GM12878 (cell line): Measurements from ENCODE around the gene TKT. TPM values are rescaled to one million over a fixed set of nuclear protein-coding genes. Genes with fewer than 3 reads are reported as not detected.

Source experiments
- ATAC-seq: fragments of 200-7000 bp; cut with Tn5 transposase; 3 replicates; pipeline ENCODE4 v1.9.1; 2020; ENCODE audit warnings: mild to moderate bottlenecking, moderate library complexity
- BruUV-seq: library from RNA; stranded (reverse); fragments of 400-500 nt; replicated peaks from 2 replicates; lab custom pipeline; 2021; lab: Mats Ljungman, UMichigan
- CTCF ChIA-PET: fragments of 300-600 bp; sonication (Branson Sonifier 250); formaldehyde crosslinking; extraction: SDS; loops from one replicate; lab custom pipeline; 2021; ENCODE audit warnings: inconsistent platforms; lab: Yijun Ruan, JAX
- POLR2A ChIA-PET: fragments of 350-600 bp; formaldehyde crosslinking; extraction: SDS; loops from one replicate; lab custom pipeline; 2021; ENCODE audit warnings: inconsistent platforms; lab: Charles Lee
- RAD21 ChIA-PET: fragments of 300-600 bp; sonication (Branson Sonifier 250); formaldehyde crosslinking; loops from one replicate; lab custom pipeline; 2023; ENCODE audit warnings: antibody characterized with exemption; ENCODE audit not compliant: unreplicated experiment; lab: Charles Lee
- SMC1A ChIA-PET: fragments of 300-600 bp; sonication (Branson Sonifier 250); formaldehyde crosslinking; loops from one replicate; lab custom pipeline; 2023; ENCODE audit not compliant: unreplicated experiment, uncharacterized antibody; lab: Charles Lee
- DNase-seq: peaks from one replicate; pipeline ENCODE4 v3.0.0-alpha.2; 2011; ENCODE audit warnings: low read depth, low spot score
- FAIRE-seq: peaks from 3 replicates; lab custom pipeline; 2011; peaks lifted over from hg19 to GRCh38; lab: Jason Lieb, UNC
- H2AFZ ChIP-seq: 2 replicates; pipeline ENCODE4 v1.6.0; 2011; ENCODE audit warnings: low read depth, low read length, control low read depth; ENCODE audit not compliant: control insufficient read depth
- H3K27ac ChIP-seq: 2 replicates; pipeline ENCODE4 v1.5.1; 2011; ENCODE audit warnings: control low read depth; ENCODE audit not compliant: control insufficient read depth, insufficient read depth
- H3K27me3 ChIP-seq, 2 experiments: replicated peaks in 1 of 2; 2 replicates each; pipeline versions ENCODE4 v1.6.0 to v1.6.1; 2011; ENCODE audit warnings: low read length in 1 of 2; ENCODE audit not compliant: control insufficient read depth in 2 of 2, insufficient read depth in 2 of 2
- H3K36me3 ChIP-seq, 2 experiments: 2 replicates each; pipeline ENCODE4 v1.5.1; 2011; ENCODE audit warnings: low read length in 1 of 2; ENCODE audit not compliant: control insufficient read depth in 2 of 2, insufficient read depth in 2 of 2
- H3K4me1 ChIP-seq: 2 replicates; pipeline ENCODE4 v1.6.1; 2011; ENCODE audit warnings: mild to moderate bottlenecking, low read length, moderate library complexity, mixed read lengths; ENCODE audit not compliant: control insufficient read depth, insufficient read depth
- H3K4me2 ChIP-seq: 2 replicates; pipeline ENCODE4 v1.6.0; 2011; ENCODE audit warnings: control low read depth; ENCODE audit not compliant: control insufficient read depth, insufficient read depth
- H3K4me3 ChIP-seq: fragments of 200-600 bp; sonication (generic); 2 replicates; pipeline ENCODE4 v1.5.1; 2016
- H3K79me2 ChIP-seq: 2 replicates; pipeline ENCODE4 v1.6.0; 2011; ENCODE audit warnings: low read length; ENCODE audit not compliant: control insufficient read depth, insufficient read depth
- H3K9ac ChIP-seq: 2 replicates; pipeline ENCODE4 v1.8.0; 2011; ENCODE audit warnings: low read length, control low read depth, mixed read lengths; ENCODE audit not compliant: control insufficient read depth, insufficient read depth
- H3K9me3 ChIP-seq: replicated peaks from 3 replicates; pipeline ENCODE4 v1.5.1; 2011; ENCODE audit warnings: mild to moderate bottlenecking, low read length; ENCODE audit not compliant: control insufficient read depth, insufficient read depth
- H4K20me1 ChIP-seq: 2 replicates; pipeline ENCODE4 v1.6.0; 2011; ENCODE audit not compliant: control insufficient read depth, insufficient read depth
- CEBPB ChIP-seq, 2 experiments: fragments of 150-350 bp in 1 of 2; IDR thresholded peaks; 2 replicates each; pipeline ENCODE4 v1.6.1; 2012 to 2014; ENCODE audit warnings: low read depth in 2 of 2, low read length in 2 of 2, borderline replicate concordance in 1 of 2, inconsistent platforms in 1 of 2
- EED ChIP-seq: sonication (generic); IDR thresholded peaks from 2 replicates; pipeline ENCODE4 v1.6.1; 2016; ENCODE audit warnings: antibody characterized with exemption, low read depth
- MTA3 ChIP-seq: IDR thresholded peaks from 2 replicates; pipeline ENCODE4 v1.6.1; 2012; ENCODE audit warnings: low read length, inconsistent platforms, borderline replicate concordance
- RELA ChIP-seq: fragments of 450-650 bp; IDR thresholded peaks from 2 replicates; pipeline ENCODE4 v1.8.0; 2014; ENCODE audit warnings: borderline replicate concordance; ENCODE audit not compliant: partially characterized antibody
- SP1 ChIP-seq: IDR thresholded peaks from one replicate; pipeline ENCODE4 v1.6.1; 2011; ENCODE audit warnings: low read depth, low read length
- STAT1 ChIP-seq: fragments of 450-650 bp; conservative IDR thresholded peaks from 2 replicates; pipeline ENCODE4 v1.6.1; 2014; ENCODE audit warnings: antibody characterized with exemption, mild to moderate bottlenecking
- WGBS: methylation state at CpG from one replicate; pipeline ENCODE4 v1.1.6; 2016; ENCODE audit warnings: low lambda C conversion rate; ENCODE audit not compliant: insufficient replicate concordance, insufficient coverage; ENCODE audit errors: missing lambda C conversion rate; 5-methylcytosine and 5-hydroxymethylcytosine counted together
- in situ Hi-C: fragments of 300-500 bp; cut with MboI; formaldehyde crosslinking; loops from 9 replicates; pipeline ENCODE4 v1.14.3; 2018; ENCODE audit warnings: mixed read lengths
- intact Hi-C: fragments of 100-400 bp; cut with micrococcal nuclease; formaldehyde crosslinking; loops from one replicate; pipeline ENCODE4 v1.14.2; 2022; ENCODE audit not compliant: unreplicated experiment
- polyA plus RNA-seq, 11 experiments: library from polyadenylated mRNA; depleted of rRNA in 4 of 11; unstranded in 6 of 11; stranded (reverse) in 5 of 11; fragments of >200 nt; fragmentation: Nextera tagmentation in 4 of 11; fragmentation: Illumina TruSeq in 1 of 11; extraction: Ambion mirVana in 4 of 11; extraction: Trizol in 1 of 11; gene quantifications; 1 replicate in 1 of 11; 2 replicates in 10 of 11; pipeline versions ENCODE4 v1.2.1 to v1.2.3, GENCODE V29; 2011 to 2016; ENCODE audit warnings: inconsistent platforms in 2 of 11, missing spikeins in 2 of 11, low read depth in 1 of 11
- total RNA-seq, 4 experiments: library from RNA; depleted of rRNA in 3 of 4; stranded (reverse); fragments of >200 nt in 3 of 4; fragmentation: Illumina TruSeq in 1 of 4; extraction: Trizol in 1 of 4; gene quantifications; 2 replicates each; pipeline versions ENCODE4 v1.2.1 to v1.2.3, GENCODE V29; 2013 to 2021
- TF ChIP-seq, protein P1 (sequence below): fragments of 450-650 bp; conservative IDR thresholded peaks from 2 replicates; pipeline ENCODE4 v1.6.1; 2017; ENCODE audit warnings: mild to moderate bottlenecking, moderate library complexity
- TF ChIP-seq, protein P2 (sequence below): IDR thresholded peaks from 2 replicates; pipeline ENCODE4 v1.6.1; 2012; ENCODE audit warnings: low read length, inconsistent platforms
- TF ChIP-seq, protein P3 (sequence below): fragments of 450-650 bp; IDR thresholded peaks from 2 replicates; pipeline ENCODE4 v1.6.1; 2016; ENCODE audit warnings: mild to moderate bottlenecking
- TF ChIP-seq, protein P4 (sequence below): fragments of 150-350 bp; IDR thresholded peaks from 2 replicates; pipeline ENCODE4 v1.6.1; 2014; ENCODE audit warnings: mild to moderate bottlenecking, low read depth, low read length
- TF ChIP-seq, protein P5 (sequence below): IDR thresholded peaks from 2 replicates; pipeline ENCODE4 v1.6.1; 2012; ENCODE audit warnings: mild to moderate bottlenecking, low read depth, low read length

TKT gene
- total and polyA plus RNA-seq, 10 of the 15 experiments (the other 5 are each of a cell fraction or from before 2014, with no cell fraction given): 56.4 to 385 (median 143) TPM

DNA sequence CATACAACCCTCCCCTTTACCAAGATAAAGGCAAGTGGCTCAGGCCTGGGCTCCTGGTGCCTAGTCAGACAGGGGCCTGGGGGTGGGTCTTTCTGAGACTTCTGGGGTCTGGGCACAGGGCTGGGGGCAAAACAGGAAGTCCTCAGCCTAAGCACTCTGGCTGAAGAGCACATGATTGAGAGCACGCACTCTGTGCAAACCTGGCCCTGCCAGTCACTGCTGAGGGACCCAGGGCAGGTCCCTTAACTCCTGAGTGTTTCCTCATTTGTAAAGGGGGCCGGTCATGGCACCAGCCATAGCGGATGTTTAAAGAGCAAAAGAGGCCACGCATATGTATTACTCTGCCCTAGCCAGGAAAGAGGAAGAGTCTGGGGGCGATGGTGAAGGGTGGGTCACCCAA is 16.0 kb downstream of the TKT start (continued):
- TF ChIP-seq, protein P1, sequence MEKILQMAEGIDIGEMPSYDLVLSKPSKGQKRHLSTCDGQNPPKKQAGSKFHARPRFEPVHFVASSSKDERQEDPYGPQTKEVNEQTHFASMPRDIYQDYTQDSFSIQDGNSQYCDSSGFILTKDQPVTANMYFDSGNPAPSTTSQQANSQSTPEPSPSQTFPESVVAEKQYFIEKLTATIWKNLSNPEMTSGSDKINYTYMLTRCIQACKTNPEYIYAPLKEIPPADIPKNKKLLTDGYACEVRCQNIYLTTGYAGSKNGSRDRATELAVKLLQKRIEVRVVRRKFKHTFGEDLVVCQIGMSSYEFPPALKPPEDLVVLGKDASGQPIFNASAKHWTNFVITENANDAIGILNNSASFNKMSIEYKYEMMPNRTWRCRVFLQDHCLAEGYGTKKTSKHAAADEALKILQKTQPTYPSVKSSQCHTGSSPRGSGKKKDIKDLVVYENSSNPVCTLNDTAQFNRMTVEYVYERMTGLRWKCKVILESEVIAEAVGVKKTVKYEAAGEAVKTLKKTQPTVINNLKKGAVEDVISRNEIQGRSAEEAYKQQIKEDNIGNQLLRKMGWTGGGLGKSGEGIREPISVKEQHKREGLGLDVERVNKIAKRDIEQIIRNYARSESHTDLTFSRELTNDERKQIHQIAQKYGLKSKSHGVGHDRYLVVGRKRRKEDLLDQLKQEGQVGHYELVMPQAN: no peak
- no peak for TF ChIP-seq MTA3

DNA sequence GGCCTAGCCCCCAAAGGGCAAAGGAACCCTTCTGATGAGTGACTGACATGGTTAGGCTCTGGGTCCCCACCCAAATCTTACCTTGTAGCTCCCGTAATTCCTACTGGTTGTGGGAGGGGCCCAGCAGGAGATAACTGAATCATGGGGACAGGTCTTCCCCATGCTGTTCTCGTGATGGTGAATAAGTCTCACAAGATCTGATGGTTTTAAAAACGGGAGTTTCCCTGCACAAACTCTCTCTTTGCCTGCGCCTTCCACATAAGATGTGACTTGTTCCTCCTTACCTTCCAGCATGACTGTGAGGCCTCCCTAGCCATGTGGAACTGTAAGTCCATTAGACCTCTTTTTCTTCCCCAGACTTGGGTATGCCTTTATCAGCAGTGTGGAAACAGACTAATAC is 16.9 kb downstream of the TKT start:
- H4K20me1 ChIP-seq: no peaks in the 10 kb centered on the region
- in situ Hi-C loops: no loop called here
- no peak overlapping the region for H3K4me2 ChIP-seq
- no peak overlapping the region for H3K9ac ChIP-seq
- peaks cover 13% of the 10 kb centered on the region for H3K79me2 ChIP-seq
- RAD21 ChIA-PET: no interaction called here
- no peak overlapping the region for H2AFZ ChIP-seq
- CTCF ChIA-PET: no interaction called here
- H3K4me1 ChIP-seq: no peaks in the 10 kb centered on the region
- BruUV-seq: no TSS peak
- intact Hi-C loops: no loop called here
- peaks cover 23 to 62% of the 10 kb centered on the region in 2 experiments for H3K36me3 ChIP-seq
- WGBS: 72% methylated on average over 4 of the region's 4 CpGs
- H3K27ac ChIP-seq: no peak overlapping the region
- no peak overlapping the region for H3K4me3 ChIP-seq
- no peaks in the 10 kb centered on the region for H3K9me3 ChIP-seq
- FAIRE-seq (no peak), DNase-seq (no peak), ATAC-seq (no peak)
- SMC1A ChIA-PET: interaction anchor here (1.0 kb wide), 1 partner anchor 20 kb away, joined by 3 read pairs; no protein-coding TSS in a partner anchor
- POLR2A ChIA-PET: no interaction called here
- no peaks in the 10 kb centered on the region for H3K27me3 ChIP-seq
- TF ChIP-seq SP1: no peak
- TF ChIP-seq, protein P2, sequence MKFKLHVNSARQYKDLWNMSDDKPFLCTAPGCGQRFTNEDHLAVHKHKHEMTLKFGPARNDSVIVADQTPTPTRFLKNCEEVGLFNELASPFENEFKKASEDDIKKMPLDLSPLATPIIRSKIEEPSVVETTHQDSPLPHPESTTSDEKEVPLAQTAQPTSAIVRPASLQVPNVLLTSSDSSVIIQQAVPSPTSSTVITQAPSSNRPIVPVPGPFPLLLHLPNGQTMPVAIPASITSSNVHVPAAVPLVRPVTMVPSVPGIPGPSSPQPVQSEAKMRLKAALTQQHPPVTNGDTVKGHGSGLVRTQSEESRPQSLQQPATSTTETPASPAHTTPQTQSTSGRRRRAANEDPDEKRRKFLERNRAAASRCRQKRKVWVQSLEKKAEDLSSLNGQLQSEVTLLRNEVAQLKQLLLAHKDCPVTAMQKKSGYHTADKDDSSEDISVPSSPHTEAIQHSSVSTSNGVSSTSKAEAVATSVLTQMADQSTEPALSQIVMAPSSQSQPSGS: no peak
- TF ChIP-seq RELA: no peak
- TF ChIP-seq, protein P3, sequence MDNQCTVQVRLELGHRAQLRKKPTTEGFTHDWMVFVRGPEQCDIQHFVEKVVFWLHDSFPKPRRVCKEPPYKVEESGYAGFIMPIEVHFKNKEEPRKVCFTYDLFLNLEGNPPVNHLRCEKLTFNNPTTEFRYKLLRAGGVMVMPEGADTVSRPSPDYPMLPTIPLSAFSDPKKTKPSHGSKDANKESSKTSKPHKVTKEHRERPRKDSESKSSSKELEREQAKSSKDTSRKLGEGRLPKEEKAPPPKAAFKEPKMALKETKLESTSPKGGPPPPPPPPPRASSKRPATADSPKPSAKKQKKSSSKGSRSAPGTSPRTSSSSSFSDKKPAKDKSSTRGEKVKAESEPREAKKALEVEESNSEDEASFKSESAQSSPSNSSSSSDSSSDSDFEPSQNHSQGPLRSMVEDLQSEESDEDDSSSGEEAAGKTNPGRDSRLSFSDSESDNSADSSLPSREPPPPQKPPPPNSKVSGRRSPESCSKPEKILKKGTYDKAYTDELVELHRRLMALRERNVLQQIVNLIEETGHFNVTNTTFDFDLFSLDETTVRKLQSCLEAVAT: no peak
- TF ChIP-seq EED: no peak
- TF ChIP-seq, protein P4, sequence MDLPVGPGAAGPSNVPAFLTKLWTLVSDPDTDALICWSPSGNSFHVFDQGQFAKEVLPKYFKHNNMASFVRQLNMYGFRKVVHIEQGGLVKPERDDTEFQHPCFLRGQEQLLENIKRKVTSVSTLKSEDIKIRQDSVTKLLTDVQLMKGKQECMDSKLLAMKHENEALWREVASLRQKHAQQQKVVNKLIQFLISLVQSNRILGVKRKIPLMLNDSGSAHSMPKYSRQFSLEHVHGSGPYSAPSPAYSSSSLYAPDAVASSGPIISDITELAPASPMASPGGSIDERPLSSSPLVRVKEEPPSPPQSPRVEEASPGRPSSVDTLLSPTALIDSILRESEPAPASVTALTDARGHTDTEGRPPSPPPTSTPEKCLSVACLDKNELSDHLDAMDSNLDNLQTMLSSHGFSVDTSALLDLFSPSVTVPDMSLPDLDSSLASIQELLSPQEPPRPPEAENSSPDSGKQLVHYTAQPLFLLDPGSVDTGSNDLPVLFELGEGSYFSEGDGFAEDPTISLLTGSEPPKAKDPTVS: no peak
- TF ChIP-seq, protein P5, sequence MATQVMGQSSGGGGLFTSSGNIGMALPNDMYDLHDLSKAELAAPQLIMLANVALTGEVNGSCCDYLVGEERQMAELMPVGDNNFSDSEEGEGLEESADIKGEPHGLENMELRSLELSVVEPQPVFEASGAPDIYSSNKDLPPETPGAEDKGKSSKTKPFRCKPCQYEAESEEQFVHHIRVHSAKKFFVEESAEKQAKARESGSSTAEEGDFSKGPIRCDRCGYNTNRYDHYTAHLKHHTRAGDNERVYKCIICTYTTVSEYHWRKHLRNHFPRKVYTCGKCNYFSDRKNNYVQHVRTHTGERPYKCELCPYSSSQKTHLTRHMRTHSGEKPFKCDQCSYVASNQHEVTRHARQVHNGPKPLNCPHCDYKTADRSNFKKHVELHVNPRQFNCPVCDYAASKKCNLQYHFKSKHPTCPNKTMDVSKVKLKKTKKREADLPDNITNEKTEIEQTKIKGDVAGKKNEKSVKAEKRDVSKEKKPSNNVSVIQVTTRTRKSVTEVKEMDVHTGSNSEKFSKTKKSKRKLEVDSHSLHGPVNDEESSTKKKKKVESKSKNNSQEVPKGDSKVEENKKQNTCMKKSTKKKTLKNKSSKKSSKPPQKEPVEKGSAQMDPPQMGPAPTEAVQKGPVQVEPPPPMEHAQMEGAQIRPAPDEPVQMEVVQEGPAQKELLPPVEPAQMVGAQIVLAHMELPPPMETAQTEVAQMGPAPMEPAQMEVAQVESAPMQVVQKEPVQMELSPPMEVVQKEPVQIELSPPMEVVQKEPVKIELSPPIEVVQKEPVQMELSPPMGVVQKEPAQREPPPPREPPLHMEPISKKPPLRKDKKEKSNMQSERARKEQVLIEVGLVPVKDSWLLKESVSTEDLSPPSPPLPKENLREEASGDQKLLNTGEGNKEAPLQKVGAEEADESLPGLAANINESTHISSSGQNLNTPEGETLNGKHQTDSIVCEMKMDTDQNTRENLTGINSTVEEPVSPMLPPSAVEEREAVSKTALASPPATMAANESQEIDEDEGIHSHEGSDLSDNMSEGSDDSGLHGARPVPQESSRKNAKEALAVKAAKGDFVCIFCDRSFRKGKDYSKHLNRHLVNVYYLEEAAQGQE: no peak
- TF ChIP-seq STAT1: no peak
- no peak for TF ChIP-seq CEBPB (IDR thresholded peaks at IDR 0.05; ENCODE audit: borderline replicate concordance in 1 of 2, low read depth in 2 of 2, low read length in 2 of 2)
